DND-41 (cell line): ENCODE results near the gene LRP1.

Source experiments
- ATAC-seq: fragments of 200-7000 bp; cut with Tn5 transposase; 3 replicates; pipeline ENCODE4 v1.9.1; 2021; ENCODE audit warnings: low read depth; ENCODE audit not compliant: insufficient read depth
- DNase-seq: peaks from one replicate; pipeline ENCODE4 v3.0.0-alpha.2; 2020
- H2AFZ ChIP-seq: 2 replicates; pipeline ENCODE4 v1.6.0; 2012; ENCODE audit warnings: low read depth, low read length
- H3K27ac ChIP-seq: 2 replicates; pipeline ENCODE4 v1.5.1; 2012; ENCODE audit warnings: low read length, inconsistent platforms
- H3K27me3 ChIP-seq: fragments of 200-600 bp; sonication (generic); 2 replicates; pipeline ENCODE4 v1.6.0; 2012; ENCODE audit warnings: low read length, mild to moderate bottlenecking, inconsistent platforms; ENCODE audit not compliant: insufficient read depth, poor library complexity
- H3K36me3 ChIP-seq: 2 replicates; pipeline ENCODE4 v1.5.1; 2012; ENCODE audit warnings: low read length, inconsistent platforms; ENCODE audit not compliant: insufficient read depth
- H3K4me1 ChIP-seq: 2 replicates; pipeline ENCODE4 v1.5.1; 2012; ENCODE audit warnings: mild to moderate bottlenecking, low read length; ENCODE audit not compliant: insufficient read depth
- H3K4me2 ChIP-seq: 2 replicates; pipeline ENCODE4 v1.6.0; 2012; ENCODE audit warnings: mild to moderate bottlenecking, moderate library complexity, low read length, inconsistent platforms; ENCODE audit not compliant: insufficient read depth
- H3K4me3 ChIP-seq, 2 experiments: fragments of 200-600 bp in 1 of 2; shearing (Covaris generic) in 1 of 2; 2 replicates each; pipeline ENCODE4 v1.5.1; 2012 to 2016; ENCODE audit warnings: inconsistent platforms in 2 of 2, low read length in 2 of 2, mild to moderate bottlenecking in 2 of 2, low read depth in 1 of 2, moderate library complexity in 1 of 2
- H3K79me2 ChIP-seq: 2 replicates; pipeline ENCODE4 v1.6.0; 2012; ENCODE audit warnings: low read length, inconsistent platforms; ENCODE audit not compliant: insufficient read depth
- H3K9ac ChIP-seq: 2 replicates; pipeline ENCODE4 v1.6.0; 2012; ENCODE audit warnings: low read depth, mild to moderate bottlenecking, inconsistent platforms, low read length, moderate library complexity
- H3K9me3 ChIP-seq: 2 replicates; pipeline ENCODE4 v1.5.1; 2012; ENCODE audit warnings: low read length, moderate library complexity, mild to moderate bottlenecking, inconsistent platforms; ENCODE audit not compliant: insufficient read depth, severe bottlenecking
- H4K20me1 ChIP-seq: 2 replicates; pipeline ENCODE4 v1.6.0; 2012; ENCODE audit warnings: low read length; ENCODE audit not compliant: insufficient read depth
- CTCF ChIP-seq: IDR thresholded peaks from 2 replicates; pipeline ENCODE4 v1.5.1; 2012; ENCODE audit warnings: borderline replicate concordance, low read length, moderate library complexity, mild to moderate bottlenecking; ENCODE audit not compliant: poor library complexity, severe bottlenecking; ENCODE audit errors: extremely low read depth
- EZH2 ChIP-seq: IDR thresholded peaks from 3 replicates; pipeline ENCODE4 v1.6.1; 2012; ENCODE audit warnings: borderline replicate concordance, low read depth, mild to moderate bottlenecking, moderate library complexity, low read length, inconsistent platforms; ENCODE audit not compliant: severe bottlenecking

The LRP1 gene

GRCh38 chr12:57180321-57180989 lies 52.2 kb downstream of the LRP1 start:
- TF ChIP-seq EZH2 (no peak), CTCF (no peak)
- Histone ChIP-seq H3K4me2 (no peak overlapping the region), H3K27ac (no peak overlapping the region), H4K20me1 (peaks cover 3% of the 10 kb centered on the region), H3K4me3 (no peak overlapping the region), H3K79me2 (no peaks in the 10 kb centered on the region), H3K9me3 (no peaks in the 10 kb centered on the region), H3K27me3 (no peaks in the 10 kb centered on the region), H3K4me1 (no peaks in the 10 kb centered on the region), H3K36me3 (no peaks in the 10 kb centered on the region), H2AFZ (no peak overlapping the region), H3K9ac (no peak overlapping the region)
- ATAC-seq (no peak), DNase-seq (no peak)

GRCh38 chr12:57181072-57181471 lies 52.8 kb downstream of the LRP1 start:
- Histone ChIP-seq H3K36me3 (no peaks in the 10 kb centered on the region), H3K9me3 (no peaks in the 10 kb centered on the region), H3K27ac (no peak overlapping the region), H3K9ac (no peak overlapping the region), H3K4me1 (no peaks in the 10 kb centered on the region), H4K20me1 (peaks cover 6% of the 10 kb centered on the region), H3K27me3 (no peaks in the 10 kb centered on the region), H3K79me2 (no peaks in the 10 kb centered on the region), H2AFZ (no peak overlapping the region), H3K4me2 (no peak overlapping the region), H3K4me3 (no peak overlapping the region)
- no peak for DNase-seq
- ATAC-seq, result no peak
- no peak for TF ChIP-seq CTCF
- TF ChIP-seq EZH2, result no peak

DNA sequence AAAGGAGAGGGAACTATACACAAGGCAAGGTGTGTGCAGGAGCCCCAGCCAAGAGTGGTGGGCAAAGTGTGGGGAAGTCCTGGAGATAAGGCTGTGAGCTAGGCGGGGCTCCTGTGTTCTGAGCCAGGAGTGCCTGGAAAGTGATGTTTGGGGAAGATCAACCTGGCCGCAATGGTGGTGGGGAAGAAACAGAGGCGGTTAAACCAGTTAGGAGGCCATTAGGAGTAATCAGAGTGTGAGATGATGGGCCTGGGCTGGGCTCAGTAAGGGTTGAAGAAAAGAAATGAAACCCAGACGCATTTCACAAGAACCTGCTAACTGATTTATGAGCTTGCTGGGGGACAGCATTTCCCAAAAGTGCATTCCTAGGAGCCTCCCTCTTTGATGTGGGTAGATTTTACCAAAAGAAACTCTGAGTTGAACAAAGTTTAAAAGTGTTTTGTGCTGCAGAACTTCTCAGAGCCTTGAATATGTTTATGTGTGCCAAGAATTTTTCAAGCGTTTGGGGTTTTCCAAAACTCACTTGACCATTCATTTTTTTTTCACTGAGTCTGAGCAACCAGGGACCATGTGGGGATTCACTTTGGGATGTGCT lies 53.4 kb downstream of the LRP1 start:
- no peaks in the 10 kb centered on the region for H3K4me1 ChIP-seq
- H3K4me2 ChIP-seq, result no peak overlapping the region
- H3K36me3 ChIP-seq, result no peaks in the 10 kb centered on the region
- ATAC-seq (no peak), DNase-seq (no peak)
- H3K4me3 ChIP-seq, result no peak overlapping the region
- H3K27ac ChIP-seq, result no peak overlapping the region
- H4K20me1 ChIP-seq, result peaks cover 6% of the 10 kb centered on the region
- TF ChIP-seq EZH2 (no peak), CTCF (no peak)
- no peak overlapping the region for H3K9ac ChIP-seq
- H3K9me3 ChIP-seq, result no peaks in the 10 kb centered on the region
- H3K27me3 ChIP-seq, result no peaks in the 10 kb centered on the region
- no peak overlapping the region for H2AFZ ChIP-seq
- H3K79me2 ChIP-seq, result no peaks in the 10 kb centered on the region
